ENCODE data around the gene TMCO4. TPM values are rescaled to one million over a fixed set of nuclear protein-coding genes. Genes with fewer than 3 reads are reported as not detected.

TMCO4 gene
- total and polyA plus RNA-seq, 10 of the 15 experiments (the other 5 are each of a cell fraction or from before 2014, with no cell fraction given): 2.4 to 20.8 (median 13.0) TPM

DNA sequence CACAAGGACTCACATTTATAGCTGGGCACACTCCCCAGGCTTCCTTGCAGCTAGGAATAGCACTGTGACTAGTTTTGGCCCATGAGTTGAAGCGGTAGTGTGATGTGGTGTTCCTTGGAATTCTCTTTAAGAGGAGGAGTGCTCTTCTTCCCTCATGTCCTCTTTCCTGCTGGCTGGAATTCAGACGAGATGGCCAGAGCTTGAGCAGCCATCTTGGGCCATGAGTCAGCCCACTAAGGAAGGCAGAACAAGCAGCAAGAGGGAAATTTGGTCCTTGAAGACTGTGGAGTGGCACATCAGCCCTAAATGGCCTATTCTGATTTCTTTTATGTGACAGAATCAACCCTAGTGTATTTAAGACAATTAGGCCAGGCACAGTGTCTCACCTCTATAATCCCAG is 115.0 kb downstream of the TMCO4 start (continued):
- TF ChIP-seq, protein P1, sequence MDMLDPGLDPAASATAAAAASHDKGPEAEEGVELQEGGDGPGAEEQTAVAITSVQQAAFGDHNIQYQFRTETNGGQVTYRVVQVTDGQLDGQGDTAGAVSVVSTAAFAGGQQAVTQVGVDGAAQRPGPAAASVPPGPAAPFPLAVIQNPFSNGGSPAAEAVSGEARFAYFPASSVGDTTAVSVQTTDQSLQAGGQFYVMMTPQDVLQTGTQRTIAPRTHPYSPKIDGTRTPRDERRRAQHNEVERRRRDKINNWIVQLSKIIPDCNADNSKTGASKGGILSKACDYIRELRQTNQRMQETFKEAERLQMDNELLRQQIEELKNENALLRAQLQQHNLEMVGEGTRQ (IDR thresholded peaks at IDR 0.05; ENCODE audit: borderline replicate concordance, low read depth, low read length): no peak
- no peak for TF ChIP-seq EED (IDR thresholded peaks at IDR 0.05; ENCODE audit: low read depth)
- TF ChIP-seq, protein P2, sequence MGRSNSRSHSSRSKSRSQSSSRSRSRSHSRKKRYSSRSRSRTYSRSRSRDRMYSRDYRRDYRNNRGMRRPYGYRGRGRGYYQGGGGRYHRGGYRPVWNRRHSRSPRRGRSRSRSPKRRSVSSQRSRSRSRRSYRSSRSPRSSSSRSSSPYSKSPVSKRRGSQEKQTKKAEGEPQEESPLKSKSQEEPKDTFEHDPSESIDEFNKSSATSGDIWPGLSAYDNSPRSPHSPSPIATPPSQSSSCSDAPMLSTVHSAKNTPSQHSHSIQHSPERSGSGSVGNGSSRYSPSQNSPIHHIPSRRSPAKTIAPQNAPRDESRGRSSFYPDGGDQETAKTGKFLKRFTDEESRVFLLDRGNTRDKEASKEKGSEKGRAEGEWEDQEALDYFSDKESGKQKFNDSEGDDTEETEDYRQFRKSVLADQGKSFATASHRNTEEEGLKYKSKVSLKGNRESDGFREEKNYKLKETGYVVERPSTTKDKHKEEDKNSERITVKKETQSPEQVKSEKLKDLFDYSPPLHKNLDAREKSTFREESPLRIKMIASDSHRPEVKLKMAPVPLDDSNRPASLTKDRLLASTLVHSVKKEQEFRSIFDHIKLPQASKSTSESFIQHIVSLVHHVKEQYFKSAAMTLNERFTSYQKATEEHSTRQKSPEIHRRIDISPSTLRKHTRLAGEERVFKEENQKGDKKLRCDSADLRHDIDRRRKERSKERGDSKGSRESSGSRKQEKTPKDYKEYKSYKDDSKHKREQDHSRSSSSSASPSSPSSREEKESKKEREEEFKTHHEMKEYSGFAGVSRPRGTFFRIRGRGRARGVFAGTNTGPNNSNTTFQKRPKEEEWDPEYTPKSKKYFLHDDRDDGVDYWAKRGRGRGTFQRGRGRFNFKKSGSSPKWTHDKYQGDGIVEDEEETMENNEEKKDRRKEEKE (IDR thresholded peaks at IDR 0.05): no peak

DNA sequence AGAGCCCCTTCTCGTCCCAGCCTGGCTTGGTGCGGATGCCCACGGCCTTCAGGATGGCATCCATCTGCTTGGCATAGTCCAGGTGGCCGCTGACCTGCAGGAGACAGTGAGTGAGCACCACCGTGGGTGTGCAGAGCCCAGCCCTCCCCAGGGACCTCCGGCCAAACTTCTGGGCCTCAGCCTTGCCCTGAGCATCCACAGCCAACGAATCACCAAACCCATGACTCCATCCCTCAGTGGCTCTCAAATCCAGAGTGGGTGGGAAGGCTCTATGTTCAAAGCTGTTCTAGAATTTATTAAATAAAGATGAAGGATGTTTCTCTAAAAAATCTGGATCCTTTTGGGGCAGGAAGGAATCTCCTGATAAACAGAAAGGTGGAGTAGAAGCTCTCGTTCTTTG is 116.4 kb downstream of the TMCO4 start:
- 84% methylated on average over 8 of the region's 8 CpGs for WGBS (ENCODE audit: insufficient coverage, insufficient replicate concordance, low lambda C conversion rate, missing lambda C conversion rate)
- ChIA-PET SMC1A (ENCODE audit: uncharacterized antibody, unreplicated experiment) (no interaction called here), RAD21 (ENCODE audit: unreplicated experiment) (interaction anchor here (0.6 kb wide), 1 partner anchor 29 kb away, joined by 3 read pairs; no protein-coding TSS in a partner anchor), CTCF (interaction anchor here (1.6 kb wide), 1 partner anchor 21 kb away, joined by 6 read pairs; no protein-coding TSS in a partner anchor), POLR2A (no interaction called here)
- FAIRE-seq (no peak), DNase-seq (ENCODE audit: low read depth, low spot score) (no peak), ATAC-seq (no peak)
- H4K20me1 ChIP-seq (ENCODE audit: control insufficient read depth, insufficient read depth): no peaks in the 10 kb centered on the region
- no peak overlapping the region for H3K27ac ChIP-seq (ENCODE audit: control insufficient read depth, insufficient read depth)
- TF ChIP-seq ETV6 (conservative IDR thresholded peaks at IDR 0.05 in 1 of 2, IDR thresholded peaks at IDR 0.05 in 1 of 2; ENCODE audit: borderline replicate concordance in 1 of 2, low read depth in 1 of 2): no peak
- H3K4me2 ChIP-seq (ENCODE audit: control insufficient read depth, insufficient read depth): no peak overlapping the region
- H3K36me3 ChIP-seq (ENCODE audit: control insufficient read depth in 2 of 2, insufficient read depth in 2 of 2, low read length in 1 of 2): no peaks in the 10 kb centered on the region; a peak in 1 of 4 replicates
- no peaks in the 10 kb centered on the region for H3K4me1 ChIP-seq (ENCODE audit: control insufficient read depth, insufficient read depth, low read length)
- H3K9me3 ChIP-seq (replicated peaks; ENCODE audit: control insufficient read depth, insufficient read depth, low read length): peaks cover 3% of the 10 kb centered on the region; the same call in 1 of the 3 replicates
- no peak overlapping the region for H3K9ac ChIP-seq (ENCODE audit: control insufficient read depth, insufficient read depth, low read length)
- H3K27me3 ChIP-seq (replicated peaks in 1 of 2; ENCODE audit: control insufficient read depth in 2 of 2, insufficient read depth in 2 of 2, low read length in 1 of 2): no peaks in the 10 kb centered on the region
- in situ Hi-C loops (cut with MboI) (no loop called here), intact Hi-C loops (cut with micrococcal nuclease; ENCODE audit: unreplicated experiment) (no loop called here)
- H3K4me3 ChIP-seq: no peak overlapping the region
- BruUV-seq (replicated peaks): no TSS peak
- no peak overlapping the region for H2AFZ ChIP-seq (ENCODE audit: control insufficient read depth, low read depth, low read length)
- H3K79me2 ChIP-seq (ENCODE audit: control insufficient read depth, insufficient read depth, low read length): no peaks in the 10 kb centered on the region
